ENCODE measurements around the gene ARHGEF1. TPM values are rescaled to one million over a fixed set of nuclear protein-coding genes. Genes with fewer than 3 reads are reported as not detected.

ARHGEF1 gene
- total RNA-seq, 1 experiment from 2014 or later = 69.5 TPM

GRCh38 chr19:41923045-41923788, 40.2 kb downstream of the ARHGEF1 start:
- Histone ChIP-seq H3K9me3 (ENCODE audit: control insufficient read depth, insufficient read depth, low read depth, low read length) (no peaks in the 10 kb centered on the region), H3K4me1 (ENCODE audit: control insufficient read depth, insufficient read depth, low read length) (no peaks in the 10 kb centered on the region), H3K27ac (ENCODE audit: low read length) (no peak overlapping the region), H3K4me3 (ENCODE audit: low read depth in 2 of 2, low read length in 2 of 2) (no peak overlapping the region), H3K36me3 (ENCODE audit: control insufficient read depth, insufficient read depth, low read length) (no peaks in the 10 kb centered on the region), H3K27me3 (ENCODE audit: control insufficient read depth, insufficient read depth, low read length) (no peaks in the 10 kb centered on the region)
- no peak for TF ChIP-seq CTCF (IDR thresholded peaks at IDR 0.05)
- TF ChIP-seq SIN3A (IDR thresholded peaks at IDR 0.05; ENCODE audit: borderline replicate concordance, insufficient read depth, low read depth, low read length) = no peak
- TF ChIP-seq POLR2AphosphoS5 (IDR thresholded peaks at IDR 0.05; ENCODE audit: low read depth, low read length) = no peak
- TF ChIP-seq REST (IDR thresholded peaks at IDR 0.05; ENCODE audit: insufficient read depth in 1 of 2, low read depth in 2 of 2, low read length in 1 of 2) = no peak
- no peak for TF ChIP-seq TCF7L2 (IDR thresholded peaks at IDR 0.05; ENCODE audit: low read depth, low read length)
- ATAC-seq (no peak), DNase-seq (ENCODE audit: low read depth, low spot score) (no peak)
- intact Hi-C loops (cut with micrococcal nuclease; ENCODE audit: unreplicated experiment) (no loop called here), in situ Hi-C loops (cut with HindIII; ENCODE audit: low pct_unique_long_range_greater_than_20kb, low sequenced_read_pairs) (no loop called here)
- POLR2A ChIA-PET = interaction anchor here (0.6 kb wide), 1 partner anchor 1756 kb away, joined by 10 read pairs; no protein-coding TSS in a partner anchor
- CTCF ChIA-PET = no interaction called here
- no TSS peak for BruUV-seq (replicated peaks)

GRCh38 chr19:41924151-41925145, 41.5 kb downstream of the ARHGEF1 start:
- BruUV-seq (replicated peaks) = no TSS peak
- ATAC-seq = no peak
- no peak for DNase-seq (ENCODE audit: low read depth, low spot score)
- ChIA-PET POLR2A (interaction anchor here (0.6 kb wide), 1 partner anchor 1758 kb away, joined by 10 read pairs; no protein-coding TSS in a partner anchor), CTCF (interaction anchor here (0.5 kb wide), 1 partner anchor 10 kb away, joined by 4 read pairs; no protein-coding TSS in a partner anchor)
- TF ChIP-seq REST (IDR thresholded peaks at IDR 0.05; ENCODE audit: insufficient read depth in 1 of 2, low read depth in 2 of 2, low read length in 1 of 2) (no peak), SIN3A (IDR thresholded peaks at IDR 0.05; ENCODE audit: borderline replicate concordance, insufficient read depth, low read depth, low read length) (no peak), CTCF (IDR thresholded peaks at IDR 0.05) (no peak), POLR2AphosphoS5 (IDR thresholded peaks at IDR 0.05; ENCODE audit: low read depth, low read length) (no peak), TCF7L2 (IDR thresholded peaks at IDR 0.05; ENCODE audit: low read depth, low read length) (no peak)
- in situ Hi-C loops (cut with HindIII; ENCODE audit: low pct_unique_long_range_greater_than_20kb, low sequenced_read_pairs) = no loop called here
- no peaks in the 10 kb centered on the region for H3K27me3 ChIP-seq (ENCODE audit: control insufficient read depth, insufficient read depth, low read length)
- no peaks in the 10 kb centered on the region for H3K9me3 ChIP-seq (ENCODE audit: control insufficient read depth, insufficient read depth, low read depth, low read length)
- no peak overlapping the region for H3K4me3 ChIP-seq (ENCODE audit: low read depth in 2 of 2, low read length in 2 of 2)
- intact Hi-C loops (cut with micrococcal nuclease; ENCODE audit: unreplicated experiment) = no loop called here
- H3K4me1 ChIP-seq (ENCODE audit: control insufficient read depth, insufficient read depth, low read length) = no peaks in the 10 kb centered on the region; the same call in 1 of the 2 replicates
- H3K36me3 ChIP-seq (ENCODE audit: control insufficient read depth, insufficient read depth, low read length) = no peaks in the 10 kb centered on the region
- no peak overlapping the region for H3K27ac ChIP-seq (ENCODE audit: low read length)

Data from Panc1 (cell line).